HG03064 (cell line): ENCODE data around the gene LPGAT1.
"Not testable (repeated sequence)": the region's sequence is repeated elsewhere in the genome, so short reads cannot be mapped to it uniquely, and the experiment has no call there.

Experiments
- ATAC-seq: cut with Tn5 transposase; IDR thresholded peaks from one replicate; pipeline ENCODE4 v1.9.1; 2021; ENCODE audit warnings: low read depth; ENCODE audit not compliant: unreplicated experiment

The LPGAT1 gene, protein sequence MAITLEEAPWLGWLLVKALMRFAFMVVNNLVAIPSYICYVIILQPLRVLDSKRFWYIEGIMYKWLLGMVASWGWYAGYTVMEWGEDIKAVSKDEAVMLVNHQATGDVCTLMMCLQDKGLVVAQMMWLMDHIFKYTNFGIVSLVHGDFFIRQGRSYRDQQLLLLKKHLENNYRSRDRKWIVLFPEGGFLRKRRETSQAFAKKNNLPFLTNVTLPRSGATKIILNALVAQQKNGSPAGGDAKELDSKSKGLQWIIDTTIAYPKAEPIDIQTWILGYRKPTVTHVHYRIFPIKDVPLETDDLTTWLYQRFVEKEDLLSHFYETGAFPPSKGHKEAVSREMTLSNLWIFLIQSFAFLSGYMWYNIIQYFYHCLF

GRCh38 chr1:211830328-211831142 lies at the start of gene LPGAT1:
Gene LPGAT1 (minus strand): TSS chr1:211830763. CDS start chr1:211829296, 1,467 bp downstream.
- peak; percentile 69 for ATAC-seq

DNA sequence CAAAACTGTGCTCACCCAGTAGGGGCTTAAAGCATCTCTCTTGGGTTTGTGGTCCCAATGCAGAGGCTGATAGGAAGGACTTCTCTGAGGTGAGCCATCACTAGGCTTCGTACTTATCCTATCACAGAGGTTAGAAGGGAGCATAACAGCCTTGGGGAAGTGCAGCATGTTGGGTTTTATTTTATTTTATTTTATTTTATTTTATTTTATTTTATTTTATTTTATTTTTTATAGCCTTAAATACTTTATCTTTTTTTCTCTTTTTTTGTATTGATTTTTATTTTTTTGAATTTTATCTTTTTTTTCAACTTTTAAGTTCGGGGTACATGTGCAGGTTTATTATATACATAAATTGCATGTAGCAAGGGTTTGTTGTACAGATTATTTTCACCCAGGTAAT lies 48.9 kb upstream of the LPGAT1 start:
- no peak for ATAC-seq

DNA sequence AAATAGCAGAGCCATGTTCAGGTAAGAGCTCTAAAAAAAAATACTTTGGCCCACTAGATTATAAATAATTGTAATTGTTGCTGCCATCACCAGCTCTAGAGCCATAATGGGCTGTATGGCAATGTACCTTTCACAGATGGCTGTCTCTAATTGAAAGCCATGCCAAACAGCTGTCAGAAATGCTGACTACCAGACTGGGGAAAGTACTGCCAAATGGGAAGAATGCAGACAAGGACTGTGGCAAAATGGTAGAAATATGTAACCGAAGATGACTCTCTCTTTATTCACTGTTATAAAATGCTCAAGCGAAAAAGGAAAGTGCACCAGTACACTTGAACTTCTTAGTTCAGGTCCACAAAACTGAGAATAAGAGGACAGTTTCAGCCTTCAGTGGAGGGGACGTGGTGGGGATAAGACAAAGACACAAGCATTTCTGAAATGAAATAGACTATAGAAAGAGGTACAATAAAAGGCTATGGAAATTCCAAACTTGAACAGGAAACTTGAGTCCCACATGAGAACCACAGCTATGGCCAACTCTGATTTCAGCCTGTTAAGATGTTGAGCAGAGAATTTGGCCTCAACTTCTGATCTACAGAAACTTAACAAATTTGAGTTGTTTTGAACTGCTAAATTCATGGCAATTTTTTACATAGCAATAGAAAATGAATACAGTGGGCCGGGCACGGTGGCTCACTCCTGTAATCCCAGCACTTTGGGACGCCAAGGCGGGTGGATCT lies 46.5 kb upstream of the LPGAT1 start:
- no peak for ATAC-seq

DNA sequence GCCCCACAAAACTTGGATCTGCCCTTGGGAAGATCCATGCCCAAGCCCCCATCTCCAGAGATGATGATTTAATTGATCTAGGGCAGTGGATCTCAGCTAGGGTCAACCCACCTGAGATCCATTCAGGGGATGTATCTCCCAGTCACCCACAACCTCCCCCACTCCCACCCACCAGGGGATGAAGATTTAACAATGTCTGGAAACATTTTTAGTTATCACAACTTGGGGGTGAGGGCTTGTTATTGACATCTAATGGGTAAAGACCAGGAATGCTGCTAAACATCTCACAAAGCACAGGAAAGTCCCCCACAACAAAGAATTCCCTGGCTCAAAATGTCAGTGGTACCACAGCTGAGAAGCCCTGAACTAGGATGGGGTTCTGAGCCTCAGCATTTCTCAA lies 45.0 kb upstream of the LPGAT1 start:
- ATAC-seq = no peak

GRCh38 chr1:211874521-211875347 lies 44.2 kb upstream of the LPGAT1 start:
- no peak for ATAC-seq

- not testable (repeated sequence) for ATAC-seq
These were observed 43.2 kb upstream of the LPGAT1 start for GRCh38 chr1:211873731-211874130.

DNA sequence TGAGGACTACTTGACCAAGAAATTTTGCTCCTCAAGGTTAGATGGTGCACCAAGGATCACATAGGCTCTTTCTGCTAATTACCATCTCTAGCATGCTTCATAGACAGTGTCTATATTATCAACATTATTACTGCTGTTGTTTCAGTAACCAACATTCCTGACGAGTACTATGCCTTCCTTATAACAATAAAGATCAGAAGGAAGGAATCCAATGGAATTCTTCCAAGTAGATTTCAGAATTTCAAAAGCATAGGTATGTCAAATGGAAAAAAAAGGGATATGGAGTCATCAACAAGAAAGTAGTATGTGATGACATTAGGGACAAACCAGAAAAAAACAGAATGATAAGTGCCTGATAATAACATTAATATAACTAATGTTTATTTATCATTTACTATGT lies 39.6 kb upstream of the LPGAT1 start:
- no peak for ATAC-seq

- no peak for ATAC-seq
These were observed 34.6 kb upstream of the LPGAT1 start for GRCh38 chr1:211865180-211865579.

- no peak for ATAC-seq
These were observed 28.8 kb upstream of the LPGAT1 start for GRCh38 chr1:211859405-211859804.

- no peak for ATAC-seq
These were observed 20.6 kb upstream of the LPGAT1 start for GRCh38 chr1:211851174-211851573.

GRCh38 chr1:211843507-211844298 lies 13.1 kb upstream of the LPGAT1 start:
- no peak for ATAC-seq

GRCh38 chr1:211843018-211843417 lies 12.5 kb upstream of the LPGAT1 start:
- no peak for ATAC-seq

DNA sequence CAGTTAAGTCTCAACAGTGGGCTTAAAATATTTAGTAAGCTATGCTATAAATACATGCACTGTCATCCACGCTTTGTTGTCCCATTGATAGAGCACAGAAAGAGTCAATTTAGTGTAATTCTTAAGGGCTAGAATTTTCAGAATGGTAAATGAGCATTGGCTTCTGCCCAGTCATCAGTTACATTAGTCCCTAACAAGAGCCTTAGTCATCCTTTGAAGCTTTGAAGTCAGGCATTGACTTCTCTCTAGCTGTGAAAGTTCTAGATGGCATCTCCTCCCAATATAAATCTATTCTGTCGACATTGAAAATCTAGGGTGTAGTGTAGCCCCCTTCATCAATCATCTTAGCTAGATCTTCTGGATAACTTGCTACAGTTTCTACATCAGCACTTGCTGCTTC lies 12.0 kb upstream of the LPGAT1 start:
- ATAC-seq = no peak

- ATAC-seq = no peak
These were observed 8.5 kb upstream of the LPGAT1 start for GRCh38 chr1:211839106-211839505.

GRCh38 chr1:211833174-211833820 lies 2.7 kb upstream of the LPGAT1 start:
- no peak for ATAC-seq

GRCh38 chr1:211832661-211833060 lies 2.1 kb upstream of the LPGAT1 start:
- ATAC-seq = no peak

DNA sequence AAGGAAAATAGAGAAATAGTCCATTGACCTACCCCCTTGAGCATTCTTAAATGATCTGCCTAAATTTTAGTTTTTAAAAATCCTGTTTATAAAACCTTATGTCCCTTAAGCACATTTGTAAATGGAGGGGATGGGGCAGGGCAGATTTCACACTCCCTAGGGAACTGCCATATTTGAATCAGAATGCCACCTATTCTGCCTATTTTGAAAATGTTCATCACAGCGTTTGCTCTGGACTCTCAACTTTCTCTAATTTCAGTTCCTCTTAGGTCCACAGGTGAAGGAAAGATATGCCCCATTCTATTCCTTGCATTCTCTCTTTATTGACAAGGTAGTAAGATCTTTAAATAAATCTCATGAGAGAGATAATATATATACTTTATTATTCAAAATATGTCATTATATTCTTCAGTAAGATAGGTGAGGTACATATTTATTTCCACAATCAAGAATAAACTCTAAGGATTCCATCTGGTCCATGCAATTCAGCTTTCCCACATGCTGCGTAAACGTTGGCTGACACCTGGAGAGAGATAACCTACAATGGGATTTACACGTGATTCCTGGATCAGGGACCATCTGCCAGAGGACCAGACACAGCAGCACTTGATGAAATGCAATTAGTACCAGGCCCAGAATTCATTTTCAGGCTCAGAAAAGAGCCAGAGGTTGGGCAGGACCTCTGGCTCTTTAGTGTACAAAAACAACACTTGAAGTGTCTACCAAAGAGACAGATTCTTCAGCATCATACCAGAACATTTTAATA lies 1.2 kb upstream of the LPGAT1 start:
- ATAC-seq = no peak

- peak; percentile 31 for ATAC-seq
These were observed 572 bp downstream of the LPGAT1 start for GRCh38 chr1:211830055-211830327.
